Measurements from ENCODE around the gene GJC2. TPM values are rescaled to one million over a fixed set of nuclear protein-coding genes. Genes with fewer than 3 reads are reported as not detected.

GJC2 gene
- total RNA-seq, 1 donor from 2014 or later: 1.1 TPM

GRCh38 chr1:228154670-228155571 is 5.2 kb downstream of the GJC2 start:
- Mint-ChIP-seq H3K27ac (ENCODE audit: unreplicated experiment) (no peak overlapping the region), H3K36me3 (ENCODE audit: low read depth, unreplicated experiment) (peaks cover 4% of the 10 kb centered on the region), H3K4me3 (ENCODE audit: unreplicated experiment) (no peak overlapping the region), H3K4me1 (ENCODE audit: low read depth, unreplicated experiment) (peaks cover 2% of the 10 kb centered on the region), H3K27me3 (ENCODE audit: low read depth, unreplicated experiment) (peaks cover 3% of the 10 kb centered on the region), H3K9me3 (ENCODE audit: unreplicated experiment) (no peaks in the 10 kb centered on the region)
- Histone ChIP-seq H3K9me3 (ENCODE audit: insufficient read depth, low read depth, low read length) (peaks cover 3% of the 10 kb centered on the region), H3K4me3 (ENCODE audit: insufficient read depth, low read depth, low read length) (no peak overlapping the region), H3K36me3 (ENCODE audit: insufficient read depth, low read length) (no peaks in the 10 kb centered on the region), H3K9ac (ENCODE audit: low read length) (no peak overlapping the region), H2AFZ (ENCODE audit: low read depth, low read length) (no peak overlapping the region), H4K20me1 (ENCODE audit: insufficient read depth, low read length) (peaks cover 22% of the 10 kb centered on the region), H3K4me1 (ENCODE audit: insufficient read depth, low read length) (peaks cover 15% of the 10 kb centered on the region), H3K4me2 (ENCODE audit: low read length) (no peak overlapping the region), H3K27me3 (ENCODE audit: insufficient read depth, low read length) (peaks cover 7% of the 10 kb centered on the region), H3K27ac (ENCODE audit: low read depth, low read length) (no peak overlapping the region), H3K79me2 (ENCODE audit: insufficient read depth, low read length) (no peaks in the 10 kb centered on the region)
- no peak for FAIRE-seq
- TF ChIP-seq EZH2 (IDR thresholded peaks at IDR 0.05; ENCODE audit: insufficient read depth, low read length) (no peak), CTCF (IDR thresholded peaks at IDR 0.05; ENCODE audit: insufficient read depth, low read depth, low read length) (no peak)
- no peak for DNase-seq (ENCODE audit: low read depth)

GRCh38 chr1:228155596-228156514 is 6.1 kb downstream of the GJC2 start:
- Histone ChIP-seq H2AFZ (ENCODE audit: low read depth, low read length) (no peak overlapping the region), H3K36me3 (ENCODE audit: insufficient read depth, low read length) (no peaks in the 10 kb centered on the region), H3K27ac (ENCODE audit: low read depth, low read length) (no peak overlapping the region), H3K79me2 (ENCODE audit: insufficient read depth, low read length) (no peaks in the 10 kb centered on the region), H3K9ac (ENCODE audit: low read length) (no peak overlapping the region), H3K4me2 (ENCODE audit: low read length) (no peak overlapping the region), H4K20me1 (ENCODE audit: insufficient read depth, low read length) (peaks cover 21% of the 10 kb centered on the region), H3K9me3 (ENCODE audit: insufficient read depth, low read depth, low read length) (peaks cover 3% of the 10 kb centered on the region), H3K4me3 (ENCODE audit: insufficient read depth, low read depth, low read length) (no peak overlapping the region), H3K4me1 (ENCODE audit: insufficient read depth, low read length) (peaks cover 5% of the 10 kb centered on the region), H3K27me3 (ENCODE audit: insufficient read depth, low read length) (peaks cover 7% of the 10 kb centered on the region)
- Mint-ChIP-seq H3K4me1 (ENCODE audit: low read depth, unreplicated experiment) (peaks cover 2% of the 10 kb centered on the region), H3K4me3 (ENCODE audit: unreplicated experiment) (no peak overlapping the region), H3K36me3 (ENCODE audit: low read depth, unreplicated experiment) (peaks cover 4% of the 10 kb centered on the region), H3K9me3 (ENCODE audit: unreplicated experiment) (no peaks in the 10 kb centered on the region), H3K27ac (ENCODE audit: unreplicated experiment) (no peak overlapping the region), H3K27me3 (ENCODE audit: low read depth, unreplicated experiment) (peaks cover 3% of the 10 kb centered on the region)
- no peak for DNase-seq (ENCODE audit: low read depth)
- TF ChIP-seq EZH2 (IDR thresholded peaks at IDR 0.05; ENCODE audit: insufficient read depth, low read length) (no peak), CTCF (IDR thresholded peaks at IDR 0.05; ENCODE audit: insufficient read depth, low read depth, low read length) (no peak)
- FAIRE-seq: no peak
